Stimulated activated CD8-positive, alpha-beta memory T cell treated with anti-CD3 and anti-CD28 coated beads, Interleukin-15, amount 100 ng/mL, for 48 hours (primary cell): Measurements from ENCODE around the gene FUZ.
"Not testable (repeated sequence)": the region's sequence is repeated elsewhere in the genome, so short reads cannot be mapped to it uniquely, and the experiment has no call there.

Source experiments
- DNase-seq, 2 donors: peaks; one replicate each; pipeline ENCODE4 v3.0.0-alpha.2; 2020; ENCODE audit warnings: low read depth in 2 of 2

FUZ gene

GRCh38 chr19:49833599-49833998 is 20.5 kb upstream of the FUZ start:
- no peak for DNase-seq

- DNase-seq: no peak
Measured at GRCh38 chr19:49832556-49832955, 19.5 kb upstream of the FUZ start.

DNA sequence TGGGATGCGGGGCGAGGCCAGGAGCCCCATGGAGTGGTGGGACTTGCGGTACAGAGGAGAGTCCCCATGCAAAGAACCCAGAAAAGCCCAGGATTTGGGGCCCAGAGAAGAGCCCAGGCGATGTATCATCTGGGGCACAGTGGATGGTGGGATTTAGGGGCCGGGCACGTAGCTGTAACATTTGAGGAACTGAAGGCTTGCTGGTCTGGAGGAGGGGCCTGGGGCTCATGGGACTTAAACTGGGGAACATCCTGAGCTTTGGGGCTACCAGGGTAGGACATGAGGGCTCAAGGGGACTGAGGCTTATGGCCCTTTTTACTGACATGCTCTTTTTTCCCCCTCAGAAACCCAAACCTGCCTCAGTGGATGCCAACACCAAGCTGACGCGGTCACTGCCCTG is 18.5 kb upstream of the FUZ start:
- DNase-seq: no peak

GRCh38 chr19:49830766-49831165 is 17.7 kb upstream of the FUZ start:
- no peak for DNase-seq

DNA sequence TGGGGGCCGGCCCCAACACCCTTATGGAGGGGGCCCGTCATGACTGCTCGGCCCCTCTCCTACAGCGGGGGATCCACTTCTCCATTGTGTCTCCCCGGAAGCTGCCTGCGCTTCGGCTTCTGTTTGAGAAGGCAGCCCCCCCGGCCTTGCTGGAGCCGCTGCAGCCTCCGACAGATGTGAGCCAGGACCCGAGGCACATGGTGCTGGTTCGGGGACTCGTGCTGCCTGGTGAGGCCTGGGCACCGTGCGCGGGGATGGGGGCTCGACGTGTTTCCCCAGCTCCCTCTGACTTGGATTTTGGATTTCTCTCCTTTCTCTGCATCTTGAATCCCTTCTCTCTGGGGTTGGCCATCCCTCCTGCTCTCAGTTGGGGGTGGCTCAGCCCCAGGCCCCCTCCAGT is 16.6 kb upstream of the FUZ start:
- DNase-seq: no peak

GRCh38 chr19:49829200-49829599 is 16.1 kb upstream of the FUZ start:
- no peak for DNase-seq

DNA sequence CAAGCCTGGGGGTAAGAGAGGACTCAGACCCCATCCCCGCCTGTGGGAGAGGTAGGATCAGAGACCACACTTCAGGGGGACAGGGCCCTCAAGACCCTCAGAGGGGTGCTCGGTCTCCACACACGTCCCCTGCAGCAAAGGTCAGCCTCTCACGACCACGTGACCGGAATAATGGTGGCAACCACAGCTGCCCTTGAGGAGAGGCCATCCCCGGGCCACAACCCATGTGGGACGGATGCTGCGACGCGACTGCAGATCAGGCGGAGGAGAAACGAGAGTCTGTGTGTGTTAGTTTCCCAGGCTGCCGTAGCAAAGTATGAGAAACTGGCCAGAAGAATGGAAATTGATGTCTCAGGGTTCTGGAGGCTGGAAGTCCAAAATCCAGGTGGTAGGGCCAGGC is 13.9 kb upstream of the FUZ start:
- DNase-seq: no peak

- DNase-seq: no peak
Measured at GRCh38 chr19:49824662-49825061, 11.6 kb upstream of the FUZ start.

DNA sequence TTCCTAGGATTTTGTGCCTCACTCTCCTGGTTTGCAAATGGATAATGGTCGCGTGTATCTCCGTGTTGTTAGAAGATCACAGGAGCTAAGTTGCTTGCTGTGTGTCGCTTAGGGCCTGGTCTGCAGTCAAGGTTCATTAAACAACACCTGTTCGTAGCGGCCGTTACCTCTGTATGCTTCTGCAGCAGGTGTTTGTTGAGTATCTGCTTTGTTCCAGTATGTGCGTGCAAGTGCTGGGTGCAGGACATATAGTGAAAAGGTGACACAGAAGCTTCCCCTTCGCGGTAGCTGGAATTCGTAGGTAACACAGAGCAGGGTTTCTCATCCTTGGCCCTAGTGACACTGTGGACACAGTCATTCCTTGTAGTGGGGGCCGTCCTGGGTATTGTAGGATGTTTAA is 10.4 kb upstream of the FUZ start:
- DNase-seq: no peak

GRCh38 chr19:49820125-49820524 is 7.0 kb upstream of the FUZ start:
- DNase-seq: no peak

- DNase-seq: not testable (repeated sequence)
Measured at GRCh38 chr19:49819452-49820115, 6.5 kb upstream of the FUZ start.

DNA sequence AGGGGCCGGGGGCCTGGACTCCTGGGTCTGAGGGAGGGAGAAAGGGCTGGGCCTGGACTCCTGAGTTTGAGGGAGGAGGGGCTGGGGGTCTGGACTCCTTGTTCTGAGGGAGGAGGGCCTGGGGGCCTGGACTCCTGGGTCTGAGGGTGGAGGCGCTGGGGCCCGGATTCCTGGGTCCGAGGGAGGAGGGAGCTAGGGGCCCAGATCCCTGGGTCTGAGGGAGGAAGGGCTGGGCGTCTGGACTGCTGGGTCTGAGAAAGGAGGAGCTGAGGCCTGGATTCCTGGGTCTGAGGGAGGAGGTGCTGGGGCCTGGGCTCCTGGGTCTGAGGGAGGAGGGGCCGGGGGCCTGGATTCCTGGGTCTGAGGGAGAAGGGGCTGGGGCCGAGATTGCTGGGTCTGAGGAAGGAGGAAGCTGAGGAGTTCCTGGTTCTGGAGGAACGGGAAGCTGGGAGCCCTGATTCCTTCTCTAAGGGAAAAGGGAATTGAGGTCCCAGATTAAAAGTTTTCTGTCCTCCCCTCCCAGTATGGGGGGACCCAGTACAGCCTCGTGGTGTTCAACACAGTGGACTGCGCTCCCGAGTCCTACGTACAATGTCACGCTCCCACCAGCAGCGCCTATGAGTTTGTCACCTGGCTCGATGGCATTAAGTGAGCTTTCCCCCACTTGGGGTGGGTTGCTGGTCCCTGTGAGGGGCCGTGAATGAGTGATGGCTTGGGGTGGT is 5.7 kb upstream of the FUZ start:
- DNase-seq: no peak

- DNase-seq: peak; percentile 76 to 82
Measured at GRCh38 chr19:49817964-49818648, 5.0 kb upstream of the FUZ start, which contains the start of gene MED25. Gene MED25 (plus strand): TSS chr19:49818289. CDS start chr19:49818342, 53 bp downstream.

DNA sequence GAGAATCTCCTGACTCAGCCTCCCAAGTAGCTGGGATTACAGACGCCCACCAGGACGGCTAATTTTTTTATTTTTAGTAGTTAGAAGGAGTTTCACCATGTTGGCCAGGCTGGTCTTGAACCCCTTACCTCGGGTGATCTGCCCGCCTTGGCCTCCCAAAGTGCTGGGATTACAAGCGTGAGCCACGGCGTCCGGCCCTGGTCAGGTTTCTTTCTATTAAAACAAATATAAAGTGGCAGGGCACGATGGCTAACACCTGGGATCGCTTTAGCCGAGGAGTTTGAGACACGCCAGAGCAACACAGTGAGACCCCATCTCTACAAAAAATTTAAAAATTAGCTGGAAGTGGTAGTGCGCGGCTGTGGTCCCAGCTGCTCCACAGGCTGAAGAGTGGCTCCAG is 3.5 kb upstream of the FUZ start:
- no peak for DNase-seq

DNA sequence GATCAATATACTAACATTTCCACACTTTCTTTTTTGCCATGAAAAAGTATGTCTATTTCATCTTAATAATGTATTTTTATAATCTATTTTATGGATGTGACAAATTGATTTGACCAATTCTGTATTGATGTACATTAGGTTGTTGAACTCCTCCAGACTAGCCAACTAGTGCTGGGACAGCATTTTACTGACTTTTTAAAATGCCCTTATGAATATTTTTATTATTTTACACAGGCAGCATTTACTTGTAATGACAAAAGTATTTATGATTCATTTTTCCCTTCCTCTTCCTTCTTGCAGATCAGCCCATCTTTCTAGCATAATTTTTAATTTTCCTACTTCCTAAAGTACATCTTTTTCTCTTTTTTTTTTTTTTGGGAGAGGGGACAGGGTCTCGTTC is 918 bp upstream of the FUZ start:
- DNase-seq: no peak

- no peak for DNase-seq
Measured at GRCh38 chr19:49812452-49812996, 568 bp downstream of the FUZ start.

DNA sequence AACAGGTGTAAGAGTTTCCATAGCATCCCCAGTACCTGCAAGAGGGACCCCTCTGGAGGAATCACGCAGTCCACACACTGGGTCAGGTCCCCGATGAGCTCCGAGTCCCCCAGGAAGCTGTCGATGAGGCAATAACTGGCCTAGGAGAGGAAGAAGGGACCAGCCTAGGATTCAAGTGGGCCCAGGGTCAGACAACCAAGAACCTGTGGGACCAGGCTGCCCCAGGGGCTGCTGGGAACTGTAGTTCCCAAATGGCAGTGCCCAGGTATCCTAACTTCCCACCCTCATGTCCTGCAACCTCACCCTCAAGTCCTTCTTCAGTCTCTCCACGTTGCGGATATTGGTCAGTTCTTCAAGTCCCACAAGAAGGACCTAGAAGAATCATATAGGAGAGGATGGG is 1.8 kb downstream of the FUZ start:
- DNase-seq: no peak

DNA sequence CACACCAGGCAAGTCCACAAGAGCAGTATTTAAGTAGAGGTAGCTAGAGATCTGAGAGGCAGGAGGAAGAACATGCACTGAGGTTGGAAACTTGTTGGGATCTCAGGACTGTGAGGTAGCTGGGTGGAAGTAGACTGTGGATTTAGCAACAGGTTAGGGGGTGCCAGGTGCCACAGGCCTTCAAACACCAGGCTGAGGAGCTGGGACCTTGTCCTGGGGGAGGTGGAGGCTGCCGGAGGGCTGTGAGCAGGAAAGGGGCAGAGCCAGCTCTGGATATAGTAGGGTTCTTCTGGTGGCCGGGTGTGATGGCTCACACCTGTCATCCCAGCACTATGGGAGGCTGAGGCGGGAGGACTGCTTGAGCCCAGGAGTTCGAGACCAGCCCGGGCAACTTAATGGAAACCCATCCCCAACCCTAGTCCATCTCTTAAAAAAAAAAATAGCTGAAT is 3.1 kb downstream of the FUZ start:
- DNase-seq: no peak

- DNase-seq: peak in 1 of 2 donors; percentile 21
Measured at GRCh38 chr19:49809160-49809940, 3.7 kb downstream of the FUZ start.

- peak; percentile 67 to 69 for DNase-seq
Measured at GRCh38 chr19:49808711-49809159, 4.4 kb downstream of the FUZ start.

GRCh38 chr19:49807904-49808675 is 5.0 kb downstream of the FUZ start:
- no peak for DNase-seq
